ENCODE measurements around the gene HSPB8. TPM values are rescaled to one million over a fixed set of nuclear protein-coding genes. Genes with fewer than 3 reads are reported as not detected.

The HSPB8 gene
- total RNA-seq, 1 donor from 2014 or later: 54.6 TPM

Other genes with a start within 250 kb of the HSPB8 start
- 0.30 and 0.46 TPM in 2 replicates for gene SRRM4, start 197.4 kb upstream of the HSPB8 start, total RNA-seq
- 0.96 and 1.7 TPM in 2 replicates for gene CCDC60, start 155.8 kb downstream of the HSPB8 start, total RNA-seq